ENCODE data around the gene XRCC3. TPM values are rescaled to one million over a fixed set of nuclear protein-coding genes. Genes with fewer than 3 reads are reported as not detected.
"Not testable (repeated sequence)": the region's sequence is repeated elsewhere in the genome, so short reads cannot be mapped to it uniquely, and the experiment has no call there.

XRCC3 gene
- total and polyA plus RNA-seq, 3 donors from 2014 or later = 16.6 to 41.1 (median 40.3) TPM

GRCh38 chr14:103656756-103657133 is 58.5 kb downstream of the XRCC3 start:
- H3K4me1 ChIP-seq = peaks cover 21% of the 10 kb centered on the region
- 29 to 87% methylated on average over 1 of the region's 1 CpG for WGBS, 2 donors
- H3K36me3 ChIP-seq (ENCODE audit: low read depth, missing control alignments) = no peaks in the 10 kb centered on the region
- no peak for DNase-seq
- H3K27ac ChIP-seq = no peak overlapping the region
- TF ChIP-seq POLR2A (IDR thresholded peaks at IDR 0.05) (no peak), CTCF (IDR thresholded peaks at IDR 0.05) (no peak)
- intact Hi-C loops (cut with DNase I; ENCODE audit: low total_unique reads) = no loop called here
- H3K9me3 ChIP-seq = no peaks in the 10 kb centered on the region
- no peak overlapping the region for H3K4me3 ChIP-seq
- no peaks in the 10 kb centered on the region for H3K27me3 ChIP-seq

- Histone ChIP-seq H3K4me3 (no peak overlapping the region), H3K36me3 (ENCODE audit: low read depth, missing control alignments) (no peaks in the 10 kb centered on the region), H3K27ac (no peak overlapping the region), H3K9me3 (no peaks in the 10 kb centered on the region), H3K4me1 (peaks cover 23% of the 10 kb centered on the region), H3K27me3 (no peaks in the 10 kb centered on the region)
- intact Hi-C loops (cut with DNase I; ENCODE audit: low total_unique reads) = no loop called here
- WGBS, 2 donors = 78 to 85% methylated on average over 4 of the region's 4 CpGs
- no peak for DNase-seq
- TF ChIP-seq CTCF (IDR thresholded peaks at IDR 0.05) (no peak), POLR2A (IDR thresholded peaks at IDR 0.05) (no peak)
Observed at GRCh38 chr14:103656031-103656755, 59.1 kb downstream of the XRCC3 start.

GRCh38 chr14:103654619-103655018 is 60.6 kb downstream of the XRCC3 start:
- Histone ChIP-seq H3K4me3 (no peak overlapping the region), H3K9me3 (no peaks in the 10 kb centered on the region), H3K4me1 (peaks cover 23% of the 10 kb centered on the region), H3K27ac (no peak overlapping the region), H3K36me3 (ENCODE audit: low read depth, missing control alignments) (no peaks in the 10 kb centered on the region), H3K27me3 (no peaks in the 10 kb centered on the region)
- 72 to 74% methylated on average over 6 of the region's 6 CpGs for WGBS, 2 donors
- intact Hi-C loops (cut with DNase I; ENCODE audit: low total_unique reads) = no loop called here
- TF ChIP-seq POLR2A (IDR thresholded peaks at IDR 0.05) = no peak
- no peak for TF ChIP-seq CTCF (IDR thresholded peaks at IDR 0.05)
- DNase-seq = no peak

- Histone ChIP-seq H3K9me3 (no peaks in the 10 kb centered on the region), H3K36me3 (ENCODE audit: low read depth, missing control alignments) (no peaks in the 10 kb centered on the region), H3K27me3 (no peaks in the 10 kb centered on the region), H3K4me1 (peaks cover 23% of the 10 kb centered on the region), H3K4me3 (no peak overlapping the region), H3K27ac (peak overlapping the region in 1 of 2 donors; percentile 4)
- TF ChIP-seq POLR2A (IDR thresholded peaks at IDR 0.05) = no peak
- TF ChIP-seq CTCF (IDR thresholded peaks at IDR 0.05) = no peak
- intact Hi-C loops (cut with DNase I; ENCODE audit: low total_unique reads) = no loop called here
- no peak for DNase-seq
- 38 to 43% methylated on average over 4 of the region's 4 CpGs for WGBS, 2 donors
Observed at GRCh38 chr14:103653805-103654204, 61.4 kb downstream of the XRCC3 start.

GRCh38 chr14:103653336-103653735 is 61.9 kb downstream of the XRCC3 start:
- Histone ChIP-seq H3K27ac (peak overlapping the region in 1 of 2 donors; percentile 4), H3K4me1 (peaks cover 23% of the 10 kb centered on the region)
- intact Hi-C loops (cut with DNase I; ENCODE audit: low total_unique reads); DNase-seq; H3K36me3 ChIP-seq (ENCODE audit: low read depth, missing control alignments); H3K27me3 ChIP-seq; H3K4me3 ChIP-seq; H3K9me3 ChIP-seq: not testable (repeated sequence)
- WGBS, 2 donors = 45 to 60% methylated on average over 10 of the region's 10 CpGs

Data from testis (tissue), 3 donors.